NCI-H510A (cell line): ENCODE data around the gene C19orf85.
A peak's percentile ranks its signal among the peaks of the same experiment; 100 is the strongest.

Source experiments
- DNase-seq: peaks from one replicate; lab custom pipeline; 2025; lab: John Stamatoyannopoulos, UW

C19orf85 gene

DNA sequence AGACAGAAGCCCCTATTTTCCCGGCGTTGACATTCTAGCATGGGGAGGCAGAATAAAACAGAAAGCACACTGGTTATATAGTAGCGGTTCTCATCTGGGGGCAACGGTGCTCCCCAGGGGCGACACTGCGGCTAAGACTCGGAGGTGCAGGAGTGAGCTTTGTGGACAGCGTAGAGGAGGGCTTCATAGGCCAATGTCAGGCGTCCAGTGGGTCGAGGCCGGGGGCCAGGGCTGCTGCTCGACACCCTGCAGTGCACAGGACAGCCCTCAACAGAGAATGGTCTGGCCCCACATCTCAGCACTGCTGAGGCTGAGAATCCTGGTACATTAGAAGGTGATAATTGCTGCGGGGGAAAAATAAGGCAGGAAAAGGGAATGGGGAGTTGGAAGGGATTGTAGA, 13.4 kb upstream of the C19orf85 start:
- DNase-seq = no peak

GRCh38 chr19:55476100-55476775, 11.7 kb upstream of the C19orf85 start, which contains the start of gene ZNF628:
Gene ZNF628 (plus strand): TSS chr19:55476617. CDS start chr19:55479911, 3,294 bp downstream.
- DNase-seq = peak; percentile 97

DNA sequence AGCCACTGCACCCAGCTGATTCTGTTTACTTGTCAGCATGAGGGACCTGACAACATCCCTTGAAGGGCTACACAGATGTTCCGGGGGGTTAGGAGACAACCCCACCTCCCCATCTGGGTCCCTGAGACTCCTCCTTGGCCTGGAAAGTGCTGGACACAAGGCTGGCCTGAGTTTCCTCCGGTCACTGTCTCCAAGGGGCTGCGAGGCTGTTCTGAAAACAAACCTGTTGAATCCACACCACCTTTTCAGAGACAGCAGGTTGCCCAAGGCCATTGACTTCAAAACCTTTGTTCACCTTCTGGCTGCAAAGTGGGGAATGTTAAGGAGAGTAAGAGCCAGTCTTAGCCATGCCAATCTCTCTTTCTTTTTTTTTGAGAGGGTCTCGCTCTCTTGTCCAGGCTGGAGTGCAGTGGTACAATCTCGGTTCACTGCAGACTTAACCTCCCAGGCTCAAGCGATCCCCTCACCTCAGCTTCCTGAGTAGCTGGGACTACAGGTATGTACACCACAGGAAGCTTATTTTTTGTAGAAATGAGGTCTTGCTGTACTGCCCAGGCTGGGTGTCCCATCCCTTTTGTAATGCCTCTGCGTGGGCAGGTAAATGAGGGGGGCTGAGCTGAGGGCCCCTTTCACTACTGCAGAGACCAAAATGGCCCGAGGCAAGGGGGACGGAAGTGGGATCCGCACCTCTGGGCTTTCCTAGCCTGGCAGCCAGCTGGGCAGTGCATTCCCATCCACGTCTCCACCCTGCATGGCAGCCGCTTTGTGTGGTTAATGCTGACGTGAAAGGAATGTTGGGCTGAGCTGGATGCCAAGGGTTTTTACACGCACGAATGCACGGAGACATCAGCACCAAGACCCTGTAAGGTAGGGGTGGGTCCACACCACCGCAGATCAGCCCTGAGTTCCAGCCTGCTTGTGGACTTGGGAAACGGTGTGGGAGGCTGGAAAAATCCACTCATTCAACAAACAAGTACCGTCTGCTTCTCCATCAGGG, 10.0 kb upstream of the C19orf85 start:
- DNase-seq = no peak

DNA sequence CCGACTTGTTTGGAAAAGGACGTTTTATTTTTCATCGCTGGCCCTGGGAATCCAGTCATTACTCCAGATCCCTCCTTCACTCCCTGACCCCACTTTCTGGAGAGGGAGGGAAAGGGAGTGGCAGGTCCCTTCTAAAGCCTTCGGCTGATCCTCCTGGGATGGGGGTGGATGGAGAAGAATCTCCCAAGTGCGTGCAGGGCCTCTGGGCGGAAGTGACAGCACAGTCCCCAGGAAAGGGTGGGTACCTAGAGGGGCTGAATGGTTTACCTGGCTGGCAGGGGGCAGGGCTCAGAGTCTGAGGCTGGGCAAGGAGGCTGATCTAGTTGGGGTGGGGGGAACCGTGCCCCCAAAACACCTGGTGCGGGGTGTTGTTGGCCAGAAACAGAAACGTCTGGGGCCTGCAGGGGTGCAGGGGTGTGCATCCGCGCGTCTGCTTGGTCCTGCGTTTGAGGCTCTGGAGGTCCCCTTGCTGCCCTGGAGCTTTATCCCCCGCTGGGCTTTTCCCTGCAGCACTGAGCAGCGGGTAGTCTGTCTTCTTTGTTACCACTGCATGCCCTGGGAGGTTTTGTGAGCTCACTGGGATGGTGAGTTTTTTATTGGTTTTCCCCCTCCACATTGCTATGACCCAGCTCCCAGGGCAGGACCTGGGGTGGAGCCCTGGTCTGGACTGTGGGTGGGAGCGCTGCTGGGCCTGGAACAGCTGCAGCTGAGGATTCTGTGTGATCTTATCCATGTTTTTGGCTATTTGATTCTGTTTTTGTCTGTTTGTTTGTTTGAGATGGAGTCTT, 8.9 kb upstream of the C19orf85 start:
- no peak for DNase-seq

GRCh38 chr19:55472463-55472862, 7.9 kb upstream of the C19orf85 start:
- DNase-seq = no peak

GRCh38 chr19:55471266-55471665, 6.7 kb upstream of the C19orf85 start:
- no peak for DNase-seq

GRCh38 chr19:55468054-55468393, 3.5 kb upstream of the C19orf85 start:
- DNase-seq = no peak

- no peak for DNase-seq
Observed at GRCh38 chr19:55467236-55468053, 2.9 kb upstream of the C19orf85 start.

GRCh38 chr19:55466241-55466614, 1.7 kb upstream of the C19orf85 start:
- DNase-seq = no peak

GRCh38 chr19:55465460-55466240, 1.1 kb upstream of the C19orf85 start:
- DNase-seq = no peak

DNA sequence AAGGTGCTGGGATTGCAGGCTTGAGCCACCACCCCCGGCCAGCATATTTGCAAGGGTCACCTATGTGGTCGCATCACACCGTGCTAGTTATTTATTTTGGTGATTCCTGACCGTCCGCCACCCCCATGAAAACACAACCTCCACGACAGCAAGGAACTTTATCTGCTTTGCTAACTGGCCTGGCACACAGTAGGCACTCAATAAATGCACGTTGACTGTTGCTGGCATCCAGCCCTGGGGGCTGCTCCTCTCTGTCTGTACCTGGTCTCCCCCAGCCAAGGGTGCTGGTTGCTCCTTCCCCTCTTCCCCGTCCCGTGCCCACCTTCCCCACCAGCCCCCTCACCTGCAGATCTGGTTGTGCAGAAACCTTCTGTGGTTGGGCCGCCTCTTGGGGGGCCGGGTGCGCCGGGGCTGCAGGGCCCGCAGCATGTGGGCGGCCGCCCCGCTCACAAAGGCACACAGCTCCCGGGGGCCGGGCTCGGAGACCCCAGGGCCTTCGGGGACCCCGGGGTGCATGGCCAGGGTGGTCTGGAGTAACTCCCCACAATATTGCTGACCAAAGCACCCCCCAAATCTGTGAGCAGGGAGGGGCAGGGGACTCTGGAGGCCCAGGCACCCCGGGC, 401 bp downstream of the C19orf85 start:
- DNase-seq = no peak

GRCh38 chr19:55463583-55464031, 944 bp downstream of the C19orf85 start:
- DNase-seq = no peak

DNA sequence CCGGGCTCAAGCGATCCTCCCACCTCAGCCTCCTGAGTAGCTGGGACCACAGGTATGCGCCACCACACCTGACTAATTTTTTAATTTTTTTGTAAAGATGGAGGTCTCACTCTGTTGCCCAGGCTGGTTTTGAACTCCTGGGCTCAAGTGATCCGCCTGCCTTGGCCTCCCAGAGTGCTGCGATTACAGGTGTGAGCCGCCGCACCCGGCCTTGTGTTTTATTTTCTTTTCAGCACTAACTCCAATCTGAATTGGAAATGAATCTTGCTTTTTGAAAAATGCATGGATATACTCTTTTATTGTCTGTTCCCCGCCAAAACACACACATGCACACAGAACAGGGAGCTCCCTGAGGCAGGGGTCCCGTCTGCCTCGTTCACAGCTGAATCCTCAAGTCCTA, 1.8 kb downstream of the C19orf85 start:
- no peak for DNase-seq

DNA sequence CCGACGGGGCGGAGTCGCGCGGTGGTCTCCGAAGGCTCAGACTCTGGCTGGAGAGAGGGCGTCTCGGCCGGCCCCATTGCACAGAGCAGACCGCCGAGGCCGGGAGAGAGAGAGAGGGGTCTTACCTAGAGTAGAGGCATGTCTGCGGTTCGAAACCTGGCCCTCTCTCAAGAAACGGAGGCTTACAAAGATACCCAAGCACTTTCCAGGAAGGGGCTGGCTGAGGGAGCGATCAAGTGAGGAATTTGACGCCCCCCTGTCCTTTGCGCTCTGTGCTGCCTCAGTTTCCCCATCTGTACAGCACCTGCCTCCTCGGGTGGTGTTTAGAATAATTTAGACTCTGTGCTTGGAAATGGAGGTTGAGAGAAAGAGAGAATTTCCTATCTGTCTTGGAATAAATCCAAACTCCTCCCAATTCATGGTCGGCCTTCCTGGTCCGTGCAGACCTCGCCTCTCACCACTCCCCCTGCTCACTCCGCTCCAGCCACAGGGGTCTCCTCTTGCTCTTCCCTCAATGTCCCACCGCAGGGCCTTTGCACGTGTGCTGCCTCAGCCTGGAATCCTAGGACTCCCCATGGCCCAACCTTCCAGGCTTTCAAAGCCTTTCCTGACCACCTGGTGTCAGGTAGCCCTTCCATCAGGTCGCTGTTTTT, 2.5 kb downstream of the C19orf85 start:
- DNase-seq = no peak

GRCh38 chr19:55461259-55461973, 3.1 kb downstream of the C19orf85 start, which contains the start of gene ISOC2:
Gene ISOC2 (minus strand): TSS chr19:55461642. CDS start chr19:55456486, 5,156 bp downstream.
- DNase-seq = peak; percentile 98

DNA sequence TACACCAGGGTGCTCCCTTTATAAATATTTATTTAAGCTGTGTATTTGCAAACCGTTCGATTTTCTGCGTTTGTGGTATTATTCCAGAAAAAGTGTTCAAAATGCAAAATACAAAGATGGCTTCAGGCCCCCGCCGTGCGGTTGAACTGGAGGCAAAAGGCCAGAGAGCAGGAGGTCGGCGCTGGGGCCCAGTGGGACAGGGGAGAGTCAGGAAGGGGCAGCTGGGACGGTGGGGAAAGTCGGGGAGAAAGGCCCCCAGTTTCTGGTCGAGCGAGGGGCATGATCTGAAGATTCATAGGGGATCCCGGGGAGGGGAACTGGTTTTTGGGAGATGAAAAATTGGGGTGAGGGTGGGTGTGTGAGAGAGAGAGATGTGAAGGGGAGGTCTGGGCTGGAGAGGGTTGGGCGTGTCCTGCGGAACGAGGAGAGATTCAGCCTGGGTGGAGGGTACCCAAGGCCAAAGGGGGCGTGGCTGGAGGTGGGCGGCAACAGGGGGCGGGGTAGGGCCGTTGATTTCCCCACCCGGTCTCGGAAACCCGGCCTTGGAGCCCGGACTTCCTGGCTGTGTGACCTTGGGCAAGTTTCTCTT, 3.8 kb downstream of the C19orf85 start:
- peak; percentile 64 for DNase-seq

DNA sequence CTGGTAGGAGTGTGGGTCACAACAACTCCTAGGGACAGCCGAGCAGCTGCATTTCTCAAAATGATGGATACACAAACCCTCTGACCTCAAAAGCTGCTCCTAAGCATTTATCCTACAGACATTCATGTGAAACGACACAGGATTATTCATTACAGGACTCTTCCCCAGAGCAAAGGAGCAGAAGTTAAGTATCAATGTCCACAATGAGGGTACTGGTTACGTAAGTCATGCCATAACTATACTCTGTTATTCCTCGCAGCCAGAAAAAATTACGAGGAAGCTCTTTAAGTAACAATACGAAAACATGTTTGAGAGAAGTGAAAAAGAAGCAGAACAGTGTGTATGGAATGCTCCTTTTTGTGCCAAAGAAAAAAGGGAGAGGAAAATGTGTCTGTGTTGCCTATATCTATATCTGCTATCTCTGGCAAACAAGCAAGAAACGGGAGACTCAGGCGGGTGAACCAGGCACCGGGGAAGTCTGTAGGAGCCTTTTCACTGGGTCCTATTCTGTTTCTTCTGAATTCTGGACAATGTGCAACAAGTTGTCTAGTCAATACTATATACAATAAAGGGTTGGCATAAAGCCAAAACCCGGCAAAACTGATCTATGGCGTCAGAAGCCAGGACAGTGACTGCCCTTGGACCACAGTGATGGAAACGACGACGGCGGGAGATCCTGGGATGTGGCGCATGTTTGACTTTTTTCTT, 4.4 kb downstream of the C19orf85 start:
- DNase-seq = no peak

- DNase-seq = no peak
Observed at GRCh38 chr19:55459551-55459949, 5.0 kb downstream of the C19orf85 start.
